B cell (primary cell): Measurements from ENCODE around the gene TSEN34. TPM values are rescaled to one million over a fixed set of nuclear protein-coding genes. Genes with fewer than 3 reads are reported as not detected.

Experiments
- ATAC-seq: fragments of 200-7000 bp; cut with Tn5 transposase; one replicate; pipeline ENCODE4 v1.10.0; 2021; ENCODE audit warnings: low read depth, mild to moderate bottlenecking, moderate number of reproducible peaks, moderate library complexity
- CTCF ChIA-PET: fragments of 350-600 bp; sonication (Branson Sonifier 250); formaldehyde crosslinking; loops from one replicate; lab custom pipeline; 2021; ENCODE audit warnings: antibody characterized with exemption, inconsistent platforms; lab: Charles Lee
- POLR2A ChIA-PET: fragments of 350-600 bp; sonication (Branson Sonifier 250); formaldehyde crosslinking; loops from one replicate; lab custom pipeline; 2021; ENCODE audit warnings: antibody characterized with exemption; lab: Charles Lee
- DNase-seq: peaks from one replicate; pipeline ENCODE4 v3.0.0; 2013
- H2AFZ ChIP-seq: 2 replicates; pipeline ENCODE4 v1.6.1; 2012; ENCODE audit warnings: mild to moderate bottlenecking, low read depth, low read length; ENCODE audit not compliant: insufficient read depth, poor library complexity, severe bottlenecking
- H3K27ac ChIP-seq, 2 donors: 1 replicate in 1 of 2; 2 replicates in 1 of 2; pipeline ENCODE4 v1.5.1; 2012 to 2013; ENCODE audit warnings: low read length in 2 of 2, mild to moderate bottlenecking in 2 of 2, moderate library complexity in 1 of 2
- H3K27me3 ChIP-seq, 4 experiments: fragments of 200-600 bp in 1 of 4; sonication (generic) in 1 of 4; replicated peaks in 1 of 4; 1 replicate in 2 of 4; 2 replicates in 2 of 4; pipeline versions ENCODE4 v1.6.1 to v1.7.0; 2013 to 2016; ENCODE audit warnings: low read length in 3 of 4, mild to moderate bottlenecking in 2 of 4, mixed read lengths in 1 of 4, moderate library complexity in 1 of 4; ENCODE audit not compliant: insufficient read depth in 4 of 4, control insufficient read depth in 3 of 4; ENCODE audit errors: control extremely low read depth in 1 of 4
- H3K36me3 ChIP-seq, 2 experiments: replicated peaks in 1 of 2; 1 replicate in 1 of 2; 2 replicates in 1 of 2; pipeline versions ENCODE4 v1.6.1 to v1.7.1; 2013; ENCODE audit warnings: low read length in 1 of 2; ENCODE audit not compliant: insufficient read depth in 2 of 2, control insufficient read depth in 1 of 2; ENCODE audit errors: control extremely low read depth in 1 of 2, extremely low read depth in 1 of 2
- H3K4me1 ChIP-seq, 2 donors: fragments of 200-600 bp in 1 of 2; sonication (generic) in 1 of 2; 1 replicate in 1 of 2; 2 replicates in 1 of 2; pipeline versions ENCODE4 v1.5.1 to v1.6.1; 2013 to 2017; ENCODE audit warnings: low read length in 2 of 2; ENCODE audit not compliant: control insufficient read depth in 2 of 2, insufficient read depth in 2 of 2
- H3K4me2 ChIP-seq: replicated peaks from 2 replicates; pipeline ENCODE3; 2012; ENCODE audit warnings: mild to moderate bottlenecking, low read depth, low read length; ENCODE audit not compliant: poor library complexity, severe bottlenecking
- H3K4me3 ChIP-seq, 5 experiments: fragments of 200-600 bp in 1 of 5; sonication (generic) in 1 of 5; 1 replicate in 3 of 5; 2 replicates in 2 of 5; pipeline versions ENCODE4 v1.5.1 to v1.7.0; 2011 to 2016; ENCODE audit warnings: low read length in 4 of 5, mild to moderate bottlenecking in 4 of 5, low read depth in 2 of 5, control low read depth in 1 of 5, moderate library complexity in 1 of 5; ENCODE audit not compliant: insufficient read depth in 1 of 5; ENCODE audit errors: control extremely low read depth in 1 of 5, extremely low read depth in 1 of 5
- H3K79me2 ChIP-seq: fragments of 200-600 bp; sonication (generic); one replicate; pipeline ENCODE4 v1.6.0; 2016; ENCODE audit warnings: low read length; ENCODE audit not compliant: control insufficient read depth, insufficient read depth
- H3K9ac ChIP-seq: fragments of 200-600 bp; sonication (generic); 2 replicates; pipeline ENCODE4 v1.6.1; 2017; ENCODE audit warnings: mild to moderate bottlenecking, low read length, moderate library complexity
- H3K9me3 ChIP-seq, 3 donors: one replicate each; pipeline versions ENCODE4 v1.6.1 to v1.7.1; 2013; ENCODE audit warnings: low read length in 2 of 3; ENCODE audit not compliant: control insufficient read depth in 2 of 3, insufficient read depth in 1 of 3; ENCODE audit errors: control extremely low read depth in 1 of 3
- H4K20me1 ChIP-seq: 2 replicates; pipeline ENCODE4 v1.6.0; 2012; ENCODE audit warnings: mild to moderate bottlenecking, low read length; ENCODE audit not compliant: insufficient read depth, control insufficient read depth, poor library complexity, severe bottlenecking
- H3K27ac Mint-ChIP-seq: one replicate; pipeline ENCODE4 v1.8.0; 2021; ENCODE audit warnings: mixed read lengths
- H3K27me3 Mint-ChIP-seq: one replicate; pipeline ENCODE4 v1.8.0; 2021; ENCODE audit warnings: mixed read lengths
- H3K4me1 Mint-ChIP-seq: one replicate; pipeline ENCODE4 v1.8.0; 2021; ENCODE audit warnings: mixed read lengths
- H3K4me3 Mint-ChIP-seq: one replicate; pipeline ENCODE4 v1.8.0; 2021; ENCODE audit warnings: mixed read lengths
- H3K9me3 Mint-ChIP-seq: one replicate; pipeline ENCODE4 v1.8.0; 2022; ENCODE audit warnings: mixed read lengths; ENCODE audit not compliant: insufficient read depth
- EZH2 ChIP-seq: IDR thresholded peaks from 2 replicates; pipeline ENCODE4 v1.6.1; 2012; ENCODE audit warnings: borderline replicate concordance, low read depth, mild to moderate bottlenecking, moderate library complexity, low read length; ENCODE audit not compliant: insufficient read depth, poor library complexity, severe bottlenecking
- WGBS: methylation state at CpG from one replicate; pipeline ENCODE4 v1.1.5; 2013; ENCODE audit warnings: missing lambda C conversion rate; ENCODE audit not compliant: insufficient coverage; 5-methylcytosine and 5-hydroxymethylcytosine counted together
- intact Hi-C: fragments of 100-400 bp; cut with micrococcal nuclease; formaldehyde crosslinking; loops from one replicate; pipeline ENCODE4 v1.10.0; 2022
- polyA plus RNA-seq: library from polyadenylated mRNA; depleted of rRNA; stranded (reverse); fragments of >200 nt; gene quantifications from 2 replicates; pipeline ENCODE4 v1.2.3, GENCODE V29; 2012
- total RNA-seq, 2 donors: library from RNA; stranded (reverse); fragments of 120-200 nt in 1 of 2; gene quantifications; 1 replicate in 1 of 2; 2 replicates in 1 of 2; pipeline versions ENCODE4 v1.2.3 to v1.2.4, GENCODE V29; 2013 to 2022
- TF ChIP-seq, protein P1 (sequence below): fragments of 200-600 bp; IDR thresholded peaks from one replicate; pipeline ENCODE4 v1.8.0; 2022; ENCODE audit warnings: antibody characterized with exemption, mild to moderate bottlenecking

Gene TSEN34
- total and polyA plus RNA-seq, 2 donors (not counting 1 experiment from before 2014, with no cell fraction given) = 17.6 to 25.1 TPM

DNA sequence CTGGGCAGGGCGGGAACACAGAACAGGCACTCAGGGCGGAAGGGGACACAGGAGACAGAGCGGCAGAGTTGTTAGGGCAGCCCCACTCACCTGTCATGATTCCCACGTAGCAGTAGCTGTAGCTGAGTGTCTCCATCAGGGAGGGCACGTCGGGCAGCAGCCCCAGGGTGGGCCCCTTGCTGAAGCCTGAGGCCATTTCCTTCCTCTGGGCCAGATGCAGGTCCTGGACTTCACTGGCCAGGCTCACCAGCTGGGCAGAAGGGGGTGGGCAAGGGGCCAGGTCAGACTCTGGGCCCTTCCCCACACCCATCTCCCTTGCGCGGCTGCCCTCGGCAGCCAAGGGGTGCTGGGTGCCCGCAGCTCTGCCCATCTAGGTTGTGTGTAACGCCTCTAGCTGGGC is 7.7 kb upstream of the TSEN34 start:
- Mint-ChIP-seq H3K9me3 (no peaks in the 10 kb centered on the region), H3K27me3 (no peaks in the 10 kb centered on the region), H3K27ac (no peak overlapping the region), H3K4me3 (no peak overlapping the region), H3K4me1 (peaks cover 8% of the 10 kb centered on the region)
- Histone ChIP-seq H3K4me3 (no peak overlapping the region), H3K4me2 (no peak overlapping the region), H3K9ac (no peak overlapping the region), H3K27me3 (no peaks in the 10 kb centered on the region), H2AFZ (no peak overlapping the region), H3K79me2 (no peaks in the 10 kb centered on the region), H3K4me1 (peaks cover 5 to 6% of the 10 kb centered on the region in 2 donors), H3K9me3 (no peaks in the 10 kb centered on the region), H3K36me3 (peaks cover 0 to 9% of the 10 kb centered on the region in 2 experiments), H4K20me1 (peaks cover 5% of the 10 kb centered on the region), H3K27ac (no peak overlapping the region)
- TF ChIP-seq, protein P1, sequence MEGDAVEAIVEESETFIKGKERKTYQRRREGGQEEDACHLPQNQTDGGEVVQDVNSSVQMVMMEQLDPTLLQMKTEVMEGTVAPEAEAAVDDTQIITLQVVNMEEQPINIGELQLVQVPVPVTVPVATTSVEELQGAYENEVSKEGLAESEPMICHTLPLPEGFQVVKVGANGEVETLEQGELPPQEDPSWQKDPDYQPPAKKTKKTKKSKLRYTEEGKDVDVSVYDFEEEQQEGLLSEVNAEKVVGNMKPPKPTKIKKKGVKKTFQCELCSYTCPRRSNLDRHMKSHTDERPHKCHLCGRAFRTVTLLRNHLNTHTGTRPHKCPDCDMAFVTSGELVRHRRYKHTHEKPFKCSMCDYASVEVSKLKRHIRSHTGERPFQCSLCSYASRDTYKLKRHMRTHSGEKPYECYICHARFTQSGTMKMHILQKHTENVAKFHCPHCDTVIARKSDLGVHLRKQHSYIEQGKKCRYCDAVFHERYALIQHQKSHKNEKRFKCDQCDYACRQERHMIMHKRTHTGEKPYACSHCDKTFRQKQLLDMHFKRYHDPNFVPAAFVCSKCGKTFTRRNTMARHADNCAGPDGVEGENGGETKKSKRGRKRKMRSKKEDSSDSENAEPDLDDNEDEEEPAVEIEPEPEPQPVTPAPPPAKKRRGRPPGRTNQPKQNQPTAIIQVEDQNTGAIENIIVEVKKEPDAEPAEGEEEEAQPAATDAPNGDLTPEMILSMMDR = no peak
- no peak for TF ChIP-seq EZH2
- WGBS = 89% methylated on average over 11 of the region's 11 CpGs
- intact Hi-C loops = no loop called here
- DNase-seq (no peak), ATAC-seq (no peak)
- ChIA-PET CTCF (interaction anchor here (0.6 kb wide), 1 partner anchor 16 kb away, joined by 3 read pairs; no protein-coding TSS in a partner anchor), POLR2A (no interaction called here)

DNA sequence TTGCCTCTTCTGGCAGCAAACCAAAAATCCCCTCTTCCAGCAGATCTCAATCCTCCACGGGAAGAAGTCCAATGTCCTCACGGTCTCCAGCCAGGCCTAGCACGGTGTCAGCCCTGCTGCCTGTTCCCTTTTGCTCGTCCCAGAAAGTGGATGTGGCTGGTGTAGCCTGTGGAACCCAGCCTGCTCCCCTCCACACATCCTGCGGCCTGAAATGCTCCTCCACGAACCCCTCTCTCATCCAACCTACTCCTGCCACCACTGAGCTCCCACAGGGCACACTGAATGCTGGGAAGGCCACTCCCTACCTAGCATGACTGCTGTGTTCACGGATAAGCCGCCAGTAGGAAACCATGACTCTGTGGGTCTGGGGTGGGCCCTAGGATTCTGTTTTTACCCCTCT is 4.8 kb upstream of the TSEN34 start:
- no peak overlapping the region for H3K27ac ChIP-seq
- no peaks in the 10 kb centered on the region for H3K27me3 ChIP-seq
- ChIA-PET POLR2A (no interaction called here), CTCF (no interaction called here)
- H3K27me3 Mint-ChIP-seq = no peaks in the 10 kb centered on the region
- no peak overlapping the region for H3K4me2 ChIP-seq
- intact Hi-C loops = loop anchor here (5.0 kb wide), 1 partner anchor 46 kb away; no protein-coding TSS in a partner anchor
- 95% methylated on average over 5 of the region's 8 CpGs for WGBS
- peaks cover 11% of the 10 kb centered on the region in 2 donors for H3K4me1 ChIP-seq
- no peaks in the 10 kb centered on the region for H3K9me3 ChIP-seq
- H4K20me1 ChIP-seq = peaks cover 12% of the 10 kb centered on the region
- H3K9me3 Mint-ChIP-seq = no peaks in the 10 kb centered on the region
- no peak overlapping the region for H3K4me3 Mint-ChIP-seq
- ATAC-seq = no peak
- DNase-seq = no peak
- TF ChIP-seq, protein P1 = no peak
- TF ChIP-seq EZH2 = no peak
- no peaks in the 10 kb centered on the region for H3K79me2 ChIP-seq
- no peak overlapping the region for H3K9ac ChIP-seq
- H2AFZ ChIP-seq = no peak overlapping the region
- no peak overlapping the region for H3K4me3 ChIP-seq
- no peak overlapping the region for H3K27ac Mint-ChIP-seq
- H3K4me1 Mint-ChIP-seq = peaks cover 17% of the 10 kb centered on the region
- peaks cover 0 to 3% of the 10 kb centered on the region in 2 experiments for H3K36me3 ChIP-seq
